GM10266 (cell line): Measurements from ENCODE around the gene RAP1GAP2.

Experiments
- DNase-seq: peaks from one replicate; pipeline ENCODE4 v3.0.0; 2012; ENCODE audit errors: extremely low spot score
- CTCF ChIP-seq: IDR thresholded peaks from 2 replicates; pipeline ENCODE4 v1.5.1; 2012; ENCODE audit warnings: mild to moderate bottlenecking, low read depth; ENCODE audit not compliant: control insufficient read depth, insufficient read depth; ENCODE audit errors: missing control alignments

Gene RAP1GAP2

GRCh38 chr17:2853283-2854142, 57.3 kb downstream of the RAP1GAP2 start:
- DNase-seq, result peak; percentile 45
- no peak for TF ChIP-seq CTCF

- TF ChIP-seq CTCF, result no peak
- no peak for DNase-seq
These were observed 58.2 kb downstream of the RAP1GAP2 start for GRCh38 chr17:2854143-2855055.

DNA sequence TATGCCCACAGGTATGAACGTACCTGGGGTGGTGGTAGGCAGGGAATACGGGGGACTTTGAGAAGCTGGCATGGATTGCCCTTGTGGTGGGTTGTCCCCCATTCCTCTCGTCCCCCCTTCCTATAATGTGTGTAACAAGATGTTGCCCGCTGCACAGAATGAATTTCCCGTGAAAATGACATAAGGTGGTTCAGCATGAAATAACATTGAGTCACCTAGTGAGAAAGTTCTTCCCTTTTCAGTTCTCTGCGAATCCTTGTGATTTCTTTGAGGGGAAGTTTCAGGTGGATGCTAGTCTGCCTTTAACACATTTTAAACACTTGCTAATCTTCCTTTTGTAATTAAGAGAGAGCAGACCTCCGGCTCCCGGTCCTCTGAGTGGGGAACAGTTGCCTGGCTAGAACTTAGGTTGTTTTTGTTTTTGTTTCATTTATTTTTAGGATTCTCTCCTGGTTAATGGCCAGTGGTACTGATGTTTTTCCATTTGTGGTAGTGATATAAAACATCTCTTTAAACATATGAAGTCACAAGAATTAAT, 58.9 kb downstream of the RAP1GAP2 start:
- no peak for DNase-seq
- TF ChIP-seq CTCF, result no peak

DNA sequence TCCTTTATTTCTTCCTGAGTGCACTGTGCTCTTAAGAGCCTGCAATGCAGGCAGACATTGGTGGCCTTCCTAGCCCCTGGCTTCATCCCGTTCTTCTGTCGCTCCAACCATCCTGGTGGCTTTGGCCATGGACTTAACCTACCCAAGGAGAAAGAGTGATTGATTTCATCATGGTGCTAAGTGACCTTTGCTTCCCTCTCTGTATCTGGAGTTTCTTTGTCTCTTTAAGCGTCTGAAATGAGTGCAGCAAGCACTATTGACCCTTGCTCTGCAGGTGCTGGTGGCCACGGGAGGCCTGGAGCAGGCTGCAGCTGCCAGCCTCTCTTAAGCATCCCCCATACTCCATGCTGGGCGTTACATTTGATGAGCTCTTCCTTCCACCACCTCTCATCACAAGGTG, 60.5 kb downstream of the RAP1GAP2 start:
- no peak for DNase-seq
- no peak for TF ChIP-seq CTCF

- DNase-seq, result no peak
These were observed 63.8 kb downstream of the RAP1GAP2 start for GRCh38 chr17:2860045-2860444.

DNA sequence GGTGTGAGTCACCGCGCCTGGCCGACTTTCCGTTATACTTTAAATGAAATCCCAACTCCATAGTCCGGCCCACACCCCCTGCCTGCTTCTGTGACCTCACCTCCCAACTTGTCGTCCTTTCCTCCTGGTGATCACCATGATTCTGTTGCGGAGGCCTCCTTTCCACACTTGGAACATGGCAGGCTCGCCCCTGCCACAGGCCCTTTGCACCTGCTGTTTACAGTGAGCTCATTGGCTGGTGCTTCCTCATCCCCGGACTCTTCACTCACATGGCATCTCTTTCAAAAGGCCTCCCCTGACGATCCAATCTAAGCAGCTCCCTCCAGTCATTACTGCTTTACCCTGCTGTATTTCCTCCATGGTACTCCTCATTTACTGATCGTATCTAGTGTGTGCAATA, 64.6 kb downstream of the RAP1GAP2 start:
- DNase-seq, result no peak
- no peak for TF ChIP-seq CTCF

More at GRCh38 chr17:2860045-2860444, 63.8 kb downstream of the RAP1GAP2 start:
- no peak for TF ChIP-seq CTCF

- DNase-seq, result no peak
- TF ChIP-seq CTCF, result no peak
These were observed 66.0 kb downstream of the RAP1GAP2 start for GRCh38 chr17:2862197-2862596.
